ENCODE results near the gene POU2AF1.

DNA sequence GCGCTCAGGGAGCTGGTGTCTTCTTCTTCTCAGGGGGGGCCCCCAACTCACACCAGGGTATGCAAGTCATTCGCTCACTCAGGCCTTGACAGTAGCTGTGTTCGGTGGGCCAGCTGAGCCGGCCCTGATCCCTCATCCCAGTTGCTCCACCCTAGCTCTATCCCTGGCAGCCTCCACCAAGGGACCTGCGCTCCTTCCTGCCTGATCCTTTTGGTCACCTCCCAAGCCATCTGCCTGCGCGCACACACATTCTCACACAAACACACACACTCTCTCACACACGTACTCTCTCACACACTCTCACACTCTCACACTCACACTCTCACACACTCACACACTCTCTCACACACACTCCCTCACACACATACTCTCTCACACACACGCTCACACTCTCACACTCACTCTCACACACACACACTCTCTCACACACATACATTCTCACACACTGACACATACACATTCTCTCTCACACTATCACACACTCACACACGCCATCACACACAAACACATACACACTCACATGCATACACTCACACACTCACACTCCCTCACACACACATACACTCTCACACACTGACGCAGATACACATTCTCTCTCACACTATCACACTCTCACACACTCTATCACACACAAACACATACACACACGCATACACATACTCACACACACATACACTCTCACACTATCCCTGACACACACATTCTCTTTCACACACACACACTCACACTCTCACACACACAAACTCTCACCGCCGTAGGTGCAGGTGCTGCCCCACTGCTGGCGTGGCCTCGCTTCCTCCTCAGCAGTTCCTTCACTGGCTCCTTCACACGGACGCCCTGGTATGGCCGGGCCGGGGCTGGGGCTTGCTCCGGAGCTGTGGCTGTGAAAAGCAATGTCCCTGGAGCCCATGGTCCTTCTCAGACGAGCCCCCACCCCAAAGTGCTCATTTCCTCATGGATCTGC lies 20.8 kb downstream of the POU2AF1 start:
- TF ChIP-seq, protein P1, sequence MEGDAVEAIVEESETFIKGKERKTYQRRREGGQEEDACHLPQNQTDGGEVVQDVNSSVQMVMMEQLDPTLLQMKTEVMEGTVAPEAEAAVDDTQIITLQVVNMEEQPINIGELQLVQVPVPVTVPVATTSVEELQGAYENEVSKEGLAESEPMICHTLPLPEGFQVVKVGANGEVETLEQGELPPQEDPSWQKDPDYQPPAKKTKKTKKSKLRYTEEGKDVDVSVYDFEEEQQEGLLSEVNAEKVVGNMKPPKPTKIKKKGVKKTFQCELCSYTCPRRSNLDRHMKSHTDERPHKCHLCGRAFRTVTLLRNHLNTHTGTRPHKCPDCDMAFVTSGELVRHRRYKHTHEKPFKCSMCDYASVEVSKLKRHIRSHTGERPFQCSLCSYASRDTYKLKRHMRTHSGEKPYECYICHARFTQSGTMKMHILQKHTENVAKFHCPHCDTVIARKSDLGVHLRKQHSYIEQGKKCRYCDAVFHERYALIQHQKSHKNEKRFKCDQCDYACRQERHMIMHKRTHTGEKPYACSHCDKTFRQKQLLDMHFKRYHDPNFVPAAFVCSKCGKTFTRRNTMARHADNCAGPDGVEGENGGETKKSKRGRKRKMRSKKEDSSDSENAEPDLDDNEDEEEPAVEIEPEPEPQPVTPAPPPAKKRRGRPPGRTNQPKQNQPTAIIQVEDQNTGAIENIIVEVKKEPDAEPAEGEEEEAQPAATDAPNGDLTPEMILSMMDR (IDR thresholded peaks at IDR 0.05; ENCODE audit: low read depth, low read length, poor library complexity, severe bottlenecking) = no peak
- TF ChIP-seq EZH2phosphoT487 (IDR thresholded peaks at IDR 0.05; ENCODE audit: borderline replicate concordance, low read length) = no peak

Measured in DOHH2 (cell line).